HG02642 (cell line): ENCODE measurements around the gene RPL7L1.
"Not testable (repeated sequence)": the region's sequence is repeated elsewhere in the genome, so short reads cannot be mapped to it uniquely, and the experiment has no call there.

ENCODE experiments used
- ATAC-seq: cut with Tn5 transposase; IDR thresholded peaks from one replicate; pipeline ENCODE4 v1.9.1; 2021; ENCODE audit warnings: mild to moderate bottlenecking; ENCODE audit not compliant: unreplicated experiment, poor library complexity

Gene RPL7L1

DNA sequence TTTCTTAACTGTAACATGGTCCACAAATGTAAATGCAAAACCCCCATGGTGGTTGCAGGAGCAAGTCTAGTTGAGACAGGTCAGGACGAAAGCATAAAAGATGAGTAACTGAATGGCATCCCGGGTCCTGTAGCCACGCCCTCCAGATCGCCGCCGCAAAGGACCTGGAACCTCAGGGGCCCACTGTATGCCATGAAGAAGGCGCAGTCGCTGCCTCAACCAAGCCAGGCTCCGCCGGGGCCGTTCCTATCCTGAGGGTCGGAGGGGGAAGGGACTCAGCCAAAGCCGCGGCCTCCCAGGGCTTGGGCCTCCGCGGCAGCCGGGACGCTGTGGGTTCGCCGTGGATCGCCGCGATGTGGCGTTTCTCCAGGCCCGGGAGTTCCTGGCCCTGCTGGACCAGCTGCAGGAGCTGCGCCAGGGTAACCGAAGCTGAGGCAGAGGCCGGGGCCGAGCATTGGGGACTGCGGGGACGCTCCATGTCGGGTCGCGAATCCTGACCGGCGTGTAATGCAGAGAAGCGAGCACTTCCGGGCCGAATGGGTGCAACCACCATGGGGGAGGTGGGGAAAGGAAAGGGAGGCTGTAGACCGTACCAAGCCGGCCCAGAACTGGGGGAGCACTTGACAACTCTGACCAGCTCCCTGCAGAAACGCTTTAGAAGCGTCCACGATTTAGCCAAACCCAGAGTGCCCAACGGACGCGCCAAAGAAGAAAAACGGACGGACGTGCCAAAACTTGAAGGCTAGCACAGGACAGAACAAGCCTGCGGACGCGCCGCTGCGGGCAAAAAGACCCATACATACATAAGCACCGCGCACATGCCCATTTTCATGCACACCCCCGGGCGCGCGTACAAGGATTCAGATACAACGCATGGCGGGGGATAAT is 11.1 kb downstream of the RPL7L1 start:
- peak; percentile 94 for ATAC-seq

DNA sequence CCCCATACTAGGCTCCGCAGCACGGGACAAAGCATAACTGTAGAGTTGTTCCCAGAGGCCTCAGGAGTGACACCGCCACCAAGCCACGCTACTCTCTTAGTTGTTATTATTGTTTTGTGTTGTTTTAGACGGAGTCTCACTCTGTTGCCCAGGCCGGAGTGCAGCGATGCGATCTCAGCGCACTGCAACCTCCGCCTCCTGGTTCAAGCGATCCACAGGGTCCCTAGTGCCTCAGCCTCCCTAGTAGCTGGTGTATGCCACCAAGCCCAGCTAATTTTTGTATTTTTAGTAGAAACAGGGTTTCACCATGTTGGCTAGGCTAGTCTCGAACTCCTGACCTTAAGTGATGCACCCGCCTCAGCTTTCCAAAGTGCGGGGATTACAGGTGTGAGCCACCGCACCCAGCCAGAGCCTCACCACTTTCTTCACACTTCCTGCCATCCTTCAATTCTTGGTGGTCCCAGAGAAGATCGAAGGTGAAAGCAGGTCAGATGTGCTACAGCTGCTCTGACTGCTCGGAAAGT is 11.8 kb downstream of the RPL7L1 start:
- ATAC-seq: no peak

DNA sequence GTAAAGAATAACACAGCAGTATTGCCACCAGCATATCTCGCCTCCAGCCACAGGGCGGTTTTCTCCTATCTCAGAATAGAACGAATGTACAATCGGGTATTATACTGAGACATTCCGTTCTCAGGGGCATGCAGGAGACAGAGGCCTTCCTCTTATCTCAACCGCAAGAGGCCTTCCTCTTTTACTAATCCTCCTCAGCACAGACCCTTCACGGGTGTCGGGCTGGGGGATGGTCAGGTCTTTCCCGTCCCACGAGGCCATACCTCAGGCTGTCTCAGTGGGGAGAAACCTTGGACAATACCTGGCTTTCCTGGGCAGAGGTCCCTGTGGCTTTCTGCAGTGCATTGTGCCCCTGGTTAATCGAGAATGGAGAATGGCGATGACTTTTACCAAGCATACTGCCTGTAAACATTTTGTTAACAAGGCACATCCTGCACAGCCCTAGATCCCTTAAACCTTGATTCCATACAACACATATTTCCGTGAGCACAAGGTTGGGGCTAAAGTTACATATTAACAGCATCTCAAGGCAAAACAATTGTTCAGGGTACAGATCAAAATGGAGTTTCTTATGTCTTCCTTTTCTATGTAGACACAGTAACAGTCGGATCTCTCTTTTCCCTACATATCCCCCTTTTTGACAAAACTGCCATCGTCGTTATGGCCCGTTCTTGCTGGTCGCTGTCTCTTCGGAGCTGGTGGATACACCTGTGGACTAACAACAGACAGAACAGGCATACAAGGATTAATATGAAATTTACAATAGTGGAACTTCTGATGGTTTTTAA is 14.8 kb downstream of the RPL7L1 start:
- not testable (repeated sequence) for ATAC-seq

DNA sequence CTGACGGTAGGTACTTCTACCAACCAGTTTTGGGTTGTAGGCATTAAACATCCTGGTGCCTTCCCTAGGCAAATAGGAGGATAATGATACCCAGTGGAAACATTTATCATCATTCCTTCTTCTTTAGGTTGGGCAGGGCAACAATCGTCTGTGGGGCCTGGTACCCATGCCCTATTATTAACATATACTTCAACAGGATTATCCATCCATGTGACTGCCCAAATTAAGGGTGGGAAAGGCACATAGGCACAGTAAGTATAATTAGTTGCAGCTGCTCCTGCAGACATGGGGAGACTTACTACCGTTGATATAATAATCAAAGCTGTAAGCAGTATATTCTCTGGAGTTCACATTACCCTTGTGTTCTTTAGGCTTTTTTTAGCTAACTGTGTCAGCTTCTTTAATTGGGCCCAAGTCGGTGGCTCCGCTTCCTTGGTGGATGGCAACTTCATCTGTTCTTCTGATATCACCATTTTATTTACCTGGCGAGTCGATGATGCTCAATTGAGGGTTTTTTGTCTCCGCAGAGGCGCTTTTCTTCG is 16.8 kb downstream of the RPL7L1 start:
- no peak for ATAC-seq

DNA sequence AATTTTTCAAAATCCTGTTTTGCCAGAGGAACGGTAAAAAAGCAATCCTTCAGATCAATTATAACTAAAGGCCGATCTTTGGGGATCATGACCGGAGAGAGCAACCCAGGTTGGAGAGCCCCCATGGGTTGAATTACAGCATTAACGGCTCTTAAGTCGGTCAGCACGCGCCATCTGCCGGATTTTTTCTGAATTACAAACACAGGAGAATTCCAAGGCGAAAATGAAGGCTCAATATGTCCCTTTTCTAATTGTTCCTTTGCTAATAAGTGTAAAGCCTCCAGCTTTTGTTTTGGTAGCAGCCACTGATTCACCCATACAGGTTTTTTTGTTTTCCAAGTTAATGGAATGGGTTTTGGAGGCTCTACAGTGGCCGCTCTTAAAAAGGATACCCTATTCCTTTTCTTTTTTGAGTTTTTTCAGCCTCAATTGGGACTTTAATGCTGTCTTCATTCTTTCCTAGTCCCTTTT is 19.5 kb downstream of the RPL7L1 start:
- no peak for ATAC-seq

DNA sequence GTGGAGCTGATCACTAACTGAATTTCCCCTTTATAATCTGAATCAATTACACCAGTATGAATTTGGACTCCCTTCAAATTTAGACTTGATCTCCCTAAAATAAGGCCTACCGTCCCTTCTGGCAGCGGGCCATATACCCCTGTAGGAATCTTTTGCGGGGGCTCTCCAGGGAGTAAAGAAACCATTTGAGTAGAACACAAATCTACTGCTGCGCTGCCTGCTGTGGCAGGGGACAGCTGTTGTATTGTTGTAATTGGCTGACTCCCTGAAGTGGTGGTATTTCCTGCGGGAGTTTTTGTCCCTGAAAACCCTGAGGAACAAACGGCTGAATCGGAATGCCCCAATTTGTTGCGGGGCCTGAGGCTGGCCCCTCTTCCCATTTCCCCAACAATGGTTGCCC is 20.5 kb downstream of the RPL7L1 start:
- ATAC-seq: no peak

DNA sequence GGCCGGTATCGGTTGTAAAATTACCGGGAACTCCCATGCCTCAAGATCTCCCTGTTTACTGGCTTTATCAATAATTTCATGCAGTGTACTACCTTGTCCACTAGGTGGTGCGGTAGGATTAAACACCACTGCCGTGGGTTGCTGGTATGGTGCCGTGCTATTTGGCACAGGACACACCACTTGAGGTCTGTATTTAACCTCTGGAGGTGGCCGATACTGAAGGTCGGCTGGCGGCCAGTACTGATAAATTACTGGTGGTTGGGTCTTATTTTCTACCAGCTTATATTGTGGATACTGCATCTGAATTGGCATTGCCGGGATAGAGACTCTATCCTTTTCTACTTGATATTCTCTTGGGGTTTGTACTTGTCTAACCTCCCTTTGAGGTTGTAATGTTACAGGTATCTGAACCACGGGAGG is 22.1 kb downstream of the RPL7L1 start:
- peak; percentile 74 for ATAC-seq

DNA sequence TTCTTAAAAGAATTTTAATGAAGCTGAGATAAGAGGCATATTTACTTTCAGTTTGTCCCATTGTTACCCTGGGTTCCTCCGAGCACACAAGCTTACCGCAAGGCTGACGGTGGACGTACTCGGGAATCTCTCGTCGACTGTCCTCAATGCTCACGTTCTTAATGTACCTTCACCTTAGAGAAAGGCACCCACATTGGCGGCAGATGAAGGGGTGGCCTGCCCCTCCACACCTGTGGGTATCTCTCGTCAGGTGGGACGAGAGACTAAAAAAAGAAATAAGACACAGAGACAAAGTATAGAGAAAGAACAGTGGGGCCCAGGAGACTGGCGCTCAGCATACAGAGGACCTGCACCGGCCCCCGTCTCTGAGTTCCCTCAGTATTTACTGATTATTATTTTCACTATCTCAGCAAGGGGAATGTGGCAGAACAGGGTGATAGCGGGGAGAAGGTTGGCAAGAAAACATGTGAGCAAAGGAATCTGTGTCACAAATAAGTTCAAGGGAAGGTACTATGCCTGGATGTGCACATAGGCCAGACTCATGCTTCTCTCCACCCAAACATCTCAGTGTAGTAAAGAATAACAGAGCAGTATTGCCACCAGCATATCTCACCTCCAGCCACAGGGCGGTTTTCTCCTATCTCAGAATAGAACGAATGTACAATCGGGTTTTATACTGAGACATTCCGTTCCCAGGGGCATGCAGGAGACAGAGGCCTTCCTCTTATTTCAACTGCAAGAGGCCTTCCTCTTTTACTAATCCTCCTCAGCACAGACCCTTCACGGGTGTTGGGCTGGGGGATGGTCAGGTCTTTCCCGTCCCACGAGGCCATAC is 23.2 kb downstream of the RPL7L1 start:
- not testable (repeated sequence) for ATAC-seq

DNA sequence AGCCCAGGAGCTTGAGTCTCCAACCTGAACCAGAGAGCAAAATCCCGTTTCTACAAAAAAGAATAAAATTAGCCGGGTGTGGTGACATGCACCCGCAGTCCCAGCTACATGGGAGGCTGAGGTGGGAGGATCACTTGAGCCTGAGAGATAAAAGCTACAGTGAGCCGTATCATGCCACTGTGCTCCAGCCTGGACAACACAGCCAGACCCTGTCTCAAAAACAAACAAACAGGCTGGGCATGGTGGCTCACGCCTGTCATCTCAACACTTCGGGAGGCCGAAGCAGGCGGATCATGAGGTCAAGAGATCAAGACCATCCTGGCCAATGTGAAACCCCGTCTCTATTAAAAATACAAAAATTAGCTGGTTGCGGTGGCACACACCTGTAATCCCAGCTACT is 25.1 kb downstream of the RPL7L1 start:
- ATAC-seq: no peak

DNA sequence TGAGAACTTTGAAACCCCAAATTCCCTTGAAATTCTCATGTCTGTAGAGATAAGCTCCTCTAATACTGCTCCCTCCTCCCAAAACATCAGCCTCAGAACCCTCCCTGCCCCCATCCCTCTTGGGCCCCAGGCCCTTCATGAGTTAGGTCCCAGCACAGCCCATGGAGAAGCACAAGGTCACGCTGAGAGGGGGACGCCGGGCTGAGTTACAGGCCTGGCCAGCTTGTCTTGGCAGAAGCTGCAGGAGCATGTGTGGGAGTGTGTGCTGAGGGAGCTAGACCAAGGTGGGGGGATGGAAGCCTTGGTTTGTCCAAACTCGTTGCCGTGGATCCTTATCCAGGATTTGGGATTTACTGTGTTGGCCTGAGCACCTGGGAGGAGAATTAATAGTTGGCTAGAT is 27.9 kb downstream of the RPL7L1 start:
- ATAC-seq: no peak

DNA sequence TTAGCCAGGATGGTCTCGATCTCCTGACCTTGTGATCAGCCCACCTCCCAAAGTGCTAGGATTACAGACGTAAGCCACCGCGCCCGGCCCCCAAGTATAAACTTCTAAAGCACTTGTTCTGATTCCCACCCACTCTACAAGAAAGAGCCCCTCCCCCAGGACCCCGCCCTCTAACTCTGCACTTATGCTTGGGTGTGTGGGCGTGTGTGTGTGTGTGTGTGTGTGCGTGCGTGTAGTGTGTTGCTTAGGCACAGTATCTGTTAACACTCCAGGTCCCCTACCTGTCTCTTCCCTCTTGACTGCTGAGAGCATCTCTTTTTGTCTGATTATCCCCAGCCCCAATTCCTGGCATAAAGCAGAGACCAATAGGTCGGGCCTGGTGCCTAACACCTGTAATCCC is 30.4 kb downstream of the RPL7L1 start:
- ATAC-seq: no peak

DNA sequence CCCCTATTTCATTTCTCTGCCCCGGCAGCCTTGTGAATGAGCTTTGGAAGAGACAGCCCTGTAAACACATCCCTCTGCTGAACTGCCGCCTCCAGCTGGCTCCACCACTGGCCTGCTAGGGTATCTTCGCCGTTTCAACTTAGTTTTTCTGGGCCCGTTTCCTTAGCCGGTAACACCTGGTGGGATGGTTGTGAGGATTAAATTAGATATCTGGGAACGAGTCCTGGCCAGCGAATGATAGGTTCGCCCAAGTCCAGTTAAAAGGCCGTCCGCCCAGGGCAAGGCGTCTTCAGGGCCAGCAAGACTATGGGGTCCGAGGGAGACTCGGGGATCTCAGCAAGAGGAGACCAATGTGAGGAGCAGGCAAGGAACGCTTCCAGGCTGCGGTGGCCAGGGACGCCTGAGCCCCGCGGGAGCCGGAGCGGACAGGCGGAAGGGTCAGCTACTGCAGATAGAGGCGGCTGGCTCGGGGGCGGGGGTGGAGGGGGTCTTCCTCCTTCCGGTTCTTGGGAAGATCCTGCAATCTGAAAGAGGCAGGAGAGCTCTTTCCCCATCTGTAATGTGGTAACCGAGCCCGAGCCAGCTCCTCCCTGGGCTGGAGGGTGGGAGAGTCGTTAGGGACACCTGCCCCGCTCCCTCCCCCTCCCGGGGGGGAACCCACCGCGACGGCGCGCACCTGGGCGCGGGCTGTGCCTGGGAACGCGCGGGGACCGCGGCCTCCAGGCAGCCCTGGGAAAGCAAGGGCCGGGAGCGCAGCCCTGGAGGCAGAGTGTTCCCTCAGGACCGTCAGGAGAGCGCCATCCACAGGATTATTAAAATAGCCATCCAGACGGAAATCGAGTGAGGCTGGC is 32.0 kb downstream of the RPL7L1 start:
- no peak for ATAC-seq

DNA sequence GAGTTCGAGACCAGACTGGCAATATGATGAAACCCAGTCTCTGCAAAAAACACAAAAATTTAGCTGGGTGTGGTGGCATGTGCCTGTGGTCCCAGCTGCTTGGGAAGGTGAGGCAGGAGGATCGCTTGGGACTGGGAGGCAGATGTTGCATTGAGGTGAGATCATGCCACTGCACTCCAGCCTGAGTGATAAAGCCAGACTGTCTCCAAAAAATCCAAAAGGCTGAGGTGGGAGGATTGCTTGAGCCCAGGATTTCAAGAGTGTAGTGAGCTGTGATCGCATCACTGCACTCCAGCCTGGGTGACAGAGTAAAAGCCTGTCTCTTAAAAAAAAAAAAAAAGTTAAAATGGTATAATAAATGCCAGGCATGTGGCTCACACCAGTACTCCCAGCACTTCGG is 35.1 kb downstream of the RPL7L1 start:
- ATAC-seq: no peak

DNA sequence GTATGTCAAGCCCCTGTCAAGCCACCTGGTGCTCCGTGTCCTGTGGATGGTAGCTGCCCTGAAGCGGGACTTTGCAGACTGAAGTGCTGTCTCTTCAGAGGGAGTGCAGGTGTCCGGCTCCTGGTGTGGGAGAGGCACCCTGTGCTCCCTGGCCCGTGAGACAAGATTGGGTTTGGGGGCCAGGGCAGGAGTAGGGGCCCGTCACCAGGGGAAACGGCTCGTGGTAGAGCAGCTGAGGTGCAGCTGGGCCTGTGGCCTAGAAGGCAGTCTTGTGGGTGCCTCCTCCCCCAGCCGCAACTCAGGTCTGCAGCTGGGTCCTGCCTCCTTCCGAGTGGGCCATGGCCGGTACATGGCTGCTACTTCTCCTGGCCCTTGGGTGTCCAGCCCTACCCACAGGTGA is 36.3 kb downstream of the RPL7L1 start, which contains the start of gene PTCRA:
PTCRA (plus strand) TSS at position 322 of the 400 bp plus-strand sequence; CDS start at position 339, 17 bp downstream.
- no peak for ATAC-seq

DNA sequence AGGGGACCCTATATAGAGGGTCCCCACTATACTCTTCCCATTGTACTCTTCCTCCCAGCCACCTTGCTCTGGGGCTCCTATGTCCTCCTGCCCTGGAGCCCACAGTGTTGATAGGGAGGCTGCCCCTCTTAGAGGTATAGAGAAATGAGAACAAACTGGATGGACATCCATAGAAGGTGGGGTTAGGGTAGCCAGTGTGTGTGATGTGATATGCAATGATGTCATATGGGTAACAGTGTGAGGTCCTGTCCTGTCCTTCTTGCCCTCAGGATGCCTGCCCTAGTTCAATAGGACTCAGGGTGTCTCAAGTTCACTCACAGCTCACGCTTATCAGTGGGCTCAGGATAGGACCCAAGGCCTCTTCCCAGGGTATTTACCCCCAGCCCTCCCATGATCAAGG is 36.9 kb downstream of the RPL7L1 start:
- ATAC-seq: no peak

DNA sequence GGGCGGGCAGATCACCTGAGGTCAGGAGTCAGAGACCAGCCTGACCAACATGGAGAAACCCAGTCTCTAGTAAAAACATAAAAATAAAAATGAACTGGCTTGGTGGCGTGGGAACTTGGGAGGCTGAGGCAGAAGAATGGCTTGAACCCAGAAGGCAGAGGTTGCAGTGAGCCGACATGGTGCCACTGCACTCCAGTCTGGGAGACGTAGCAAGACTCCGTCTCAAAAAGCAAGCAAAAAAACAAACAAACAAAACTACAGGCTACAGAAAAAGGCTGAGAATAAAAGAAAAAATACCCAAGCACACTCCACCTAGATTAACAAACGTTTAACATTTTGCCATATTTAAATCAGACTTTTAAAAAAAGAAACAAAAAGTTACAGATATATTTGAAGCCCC is 42.4 kb downstream of the RPL7L1 start:
- no peak for ATAC-seq

DNA sequence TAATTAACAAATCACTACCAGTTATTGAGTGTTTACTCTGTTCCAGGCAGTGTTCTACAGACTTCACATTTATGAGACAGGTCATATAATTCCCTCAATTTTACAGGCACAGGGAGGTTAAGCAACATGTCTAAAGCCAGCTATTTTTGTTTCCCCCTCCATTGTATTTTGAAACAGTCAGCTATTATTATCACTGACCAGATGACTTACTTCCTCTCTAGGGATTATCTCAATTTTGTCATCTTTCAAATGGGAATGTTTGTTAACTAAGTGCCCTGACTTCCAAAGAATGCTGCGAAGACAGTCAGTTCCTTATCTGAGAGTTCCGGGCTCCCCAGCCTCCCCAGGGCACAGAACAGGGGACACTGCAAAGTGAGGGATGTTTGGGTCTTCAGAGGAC is 44.2 kb downstream of the RPL7L1 start:
- ATAC-seq: no peak

DNA sequence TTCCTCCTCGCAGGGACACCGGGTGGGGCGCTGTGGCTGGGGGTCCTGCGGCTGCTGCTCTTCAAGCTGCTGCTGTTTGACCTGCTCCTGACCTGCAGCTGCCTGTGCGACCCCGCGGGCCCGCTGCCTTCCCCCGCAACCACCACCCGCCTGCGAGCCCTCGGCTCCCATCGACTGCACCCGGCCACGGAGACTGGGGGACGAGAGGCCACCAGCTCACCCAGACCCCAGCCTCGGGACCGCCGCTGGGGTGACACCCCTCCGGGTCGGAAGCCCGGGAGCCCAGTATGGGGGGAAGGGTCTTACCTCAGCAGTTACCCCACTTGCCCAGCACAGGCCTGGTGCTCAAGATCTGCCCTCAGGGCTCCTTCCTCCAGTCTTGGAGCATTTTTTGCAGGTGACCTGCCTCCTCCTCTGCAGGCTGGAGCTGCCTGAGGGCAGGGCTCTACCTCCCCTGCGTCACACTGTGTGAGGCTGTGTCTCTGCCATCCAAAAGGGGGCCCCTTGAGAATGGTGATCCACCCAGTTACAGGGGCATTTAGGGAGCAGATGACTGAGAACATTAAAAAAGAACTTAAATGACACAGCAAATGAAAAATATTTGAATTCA is 45.9 kb downstream of the RPL7L1 start:
- ATAC-seq: no peak
